ENCODE data around the gene ABCA2.

The ABCA2 gene

GRCh38 chr9:136973618-136974617 is 54.1 kb downstream of the ABCA2 start:
- Histone ChIP-seq H3K27me3 (ENCODE audit: control insufficient read depth, insufficient read depth, low read length) (peaks cover 9% of the 10 kb centered on the region; the same call in 1 of the 2 replicates), H3K4me1 (ENCODE audit: control insufficient read depth, insufficient read depth, low read length) (peaks cover 7% of the 10 kb centered on the region), H3K4me3 (ENCODE audit: low read depth, low read length) (no peak overlapping the region), H3K27ac (ENCODE audit: low read depth, low read length) (no peak overlapping the region), H3K36me3 (ENCODE audit: control insufficient read depth, insufficient read depth, low read length) (no peaks in the 10 kb centered on the region), H3K9me3 (ENCODE audit: control insufficient read depth, insufficient read depth, low read depth, low read length) (no peaks in the 10 kb centered on the region), H3K9ac (ENCODE audit: low read length) (no peak overlapping the region)

GRCh38 chr9:136972743-136973142 is 55.3 kb downstream of the ABCA2 start:
- no peak overlapping the region for H3K27ac ChIP-seq (ENCODE audit: low read depth, low read length)
- H3K4me3 ChIP-seq (ENCODE audit: low read depth, low read length) = no peak overlapping the region
- no peaks in the 10 kb centered on the region for H3K9me3 ChIP-seq (ENCODE audit: control insufficient read depth, insufficient read depth, low read depth, low read length)
- no peak overlapping the region for H3K9ac ChIP-seq (ENCODE audit: low read length)
- H3K27me3 ChIP-seq (ENCODE audit: control insufficient read depth, insufficient read depth, low read length) = peaks cover 9% of the 10 kb centered on the region; the same call in 1 of the 2 replicates
- H3K36me3 ChIP-seq (ENCODE audit: control insufficient read depth, insufficient read depth, low read length) = no peaks in the 10 kb centered on the region
- H3K4me1 ChIP-seq (ENCODE audit: control insufficient read depth, insufficient read depth, low read length) = peaks cover 7% of the 10 kb centered on the region; the same call in 1 of the 2 replicates

- Histone ChIP-seq H3K9me3 (ENCODE audit: control insufficient read depth, insufficient read depth, low read depth, low read length) (no peaks in the 10 kb centered on the region), H3K27me3 (ENCODE audit: control insufficient read depth, insufficient read depth, low read length) (peaks cover 6% of the 10 kb centered on the region; the same call in 1 of the 2 replicates), H3K9ac (ENCODE audit: low read length) (no peak overlapping the region), H3K36me3 (ENCODE audit: control insufficient read depth, insufficient read depth, low read length) (no peaks in the 10 kb centered on the region), H3K4me1 (ENCODE audit: control insufficient read depth, insufficient read depth, low read length) (peaks cover 4% of the 10 kb centered on the region; the same call in 1 of the 2 replicates), H3K4me3 (ENCODE audit: low read depth, low read length) (no peak overlapping the region), H3K27ac (ENCODE audit: low read depth, low read length) (no peak overlapping the region)
Observed at GRCh38 chr9:136972335-136972734, 55.7 kb downstream of the ABCA2 start.

GRCh38 chr9:136971746-136972145 is 56.3 kb downstream of the ABCA2 start:
- Histone ChIP-seq H3K9ac (ENCODE audit: low read length) (no peak overlapping the region), H3K4me1 (ENCODE audit: control insufficient read depth, insufficient read depth, low read length) (no peaks in the 10 kb centered on the region), H3K4me3 (ENCODE audit: low read depth, low read length) (no peak overlapping the region), H3K36me3 (ENCODE audit: control insufficient read depth, insufficient read depth, low read length) (no peaks in the 10 kb centered on the region), H3K27ac (ENCODE audit: low read depth, low read length) (no peak overlapping the region), H3K9me3 (ENCODE audit: control insufficient read depth, insufficient read depth, low read depth, low read length) (no peaks in the 10 kb centered on the region), H3K27me3 (ENCODE audit: control insufficient read depth, insufficient read depth, low read length) (0 out of 2 replicates have a peak, but pooled peaks cover under 1% of the 10 kb centered on the region)

DNA sequence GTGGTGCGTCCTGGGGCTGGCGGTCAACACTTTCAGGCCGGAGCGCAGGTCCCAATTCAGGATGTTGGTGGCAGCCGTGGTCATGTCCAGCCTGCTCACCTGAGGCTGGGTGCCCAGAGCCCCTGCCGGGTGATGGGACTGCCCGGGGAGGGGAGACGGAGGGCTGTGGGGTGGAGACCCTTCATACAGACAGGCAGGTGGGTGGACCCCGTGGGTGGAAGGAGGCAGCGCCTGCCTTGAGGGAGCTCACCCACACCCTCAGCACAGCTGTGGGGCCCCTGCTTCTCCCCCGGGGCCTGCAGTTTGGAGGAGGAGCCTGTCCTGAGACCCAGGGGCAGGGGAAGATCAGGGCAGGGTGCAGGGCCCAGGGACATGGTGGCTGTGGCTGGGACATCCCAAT is 57.7 kb downstream of the ABCA2 start:
- Histone ChIP-seq H3K4me1 (ENCODE audit: control insufficient read depth, insufficient read depth, low read length) (peaks cover 8% of the 10 kb centered on the region), H3K9me3 (ENCODE audit: control insufficient read depth, insufficient read depth, low read depth, low read length) (no peaks in the 10 kb centered on the region), H3K4me3 (ENCODE audit: low read depth, low read length) (no peak overlapping the region), H3K27me3 (ENCODE audit: control insufficient read depth, insufficient read depth, low read length) (no peaks in the 10 kb centered on the region), H3K27ac (ENCODE audit: low read depth, low read length) (no peak overlapping the region), H3K36me3 (ENCODE audit: control insufficient read depth, insufficient read depth, low read length) (no peaks in the 10 kb centered on the region), H3K9ac (ENCODE audit: low read length) (no peak overlapping the region)

- Histone ChIP-seq H3K27ac (ENCODE audit: low read depth, low read length) (no peak overlapping the region), H3K9me3 (ENCODE audit: control insufficient read depth, insufficient read depth, low read depth, low read length) (no peaks in the 10 kb centered on the region), H3K36me3 (ENCODE audit: control insufficient read depth, insufficient read depth, low read length) (no peaks in the 10 kb centered on the region), H3K9ac (ENCODE audit: low read length) (no peak overlapping the region), H3K4me3 (ENCODE audit: low read depth, low read length) (no peak overlapping the region), H3K4me1 (ENCODE audit: control insufficient read depth, insufficient read depth, low read length) (peaks cover 8% of the 10 kb centered on the region), H3K27me3 (ENCODE audit: control insufficient read depth, insufficient read depth, low read length) (no peaks in the 10 kb centered on the region)
Observed at GRCh38 chr9:136969774-136970173, 58.3 kb downstream of the ABCA2 start.

GRCh38 chr9:136969150-136969549 is 58.9 kb downstream of the ABCA2 start:
- Histone ChIP-seq H3K27me3 (ENCODE audit: control insufficient read depth, insufficient read depth, low read length) (no peaks in the 10 kb centered on the region), H3K9ac (ENCODE audit: low read length) (no peak overlapping the region), H3K27ac (ENCODE audit: low read depth, low read length) (no peak overlapping the region), H3K9me3 (ENCODE audit: control insufficient read depth, insufficient read depth, low read depth, low read length) (no peaks in the 10 kb centered on the region), H3K36me3 (ENCODE audit: control insufficient read depth, insufficient read depth, low read length) (no peaks in the 10 kb centered on the region), H3K4me1 (ENCODE audit: control insufficient read depth, insufficient read depth, low read length) (peaks cover 8% of the 10 kb centered on the region), H3K4me3 (ENCODE audit: low read depth, low read length) (no peak overlapping the region)

DNA sequence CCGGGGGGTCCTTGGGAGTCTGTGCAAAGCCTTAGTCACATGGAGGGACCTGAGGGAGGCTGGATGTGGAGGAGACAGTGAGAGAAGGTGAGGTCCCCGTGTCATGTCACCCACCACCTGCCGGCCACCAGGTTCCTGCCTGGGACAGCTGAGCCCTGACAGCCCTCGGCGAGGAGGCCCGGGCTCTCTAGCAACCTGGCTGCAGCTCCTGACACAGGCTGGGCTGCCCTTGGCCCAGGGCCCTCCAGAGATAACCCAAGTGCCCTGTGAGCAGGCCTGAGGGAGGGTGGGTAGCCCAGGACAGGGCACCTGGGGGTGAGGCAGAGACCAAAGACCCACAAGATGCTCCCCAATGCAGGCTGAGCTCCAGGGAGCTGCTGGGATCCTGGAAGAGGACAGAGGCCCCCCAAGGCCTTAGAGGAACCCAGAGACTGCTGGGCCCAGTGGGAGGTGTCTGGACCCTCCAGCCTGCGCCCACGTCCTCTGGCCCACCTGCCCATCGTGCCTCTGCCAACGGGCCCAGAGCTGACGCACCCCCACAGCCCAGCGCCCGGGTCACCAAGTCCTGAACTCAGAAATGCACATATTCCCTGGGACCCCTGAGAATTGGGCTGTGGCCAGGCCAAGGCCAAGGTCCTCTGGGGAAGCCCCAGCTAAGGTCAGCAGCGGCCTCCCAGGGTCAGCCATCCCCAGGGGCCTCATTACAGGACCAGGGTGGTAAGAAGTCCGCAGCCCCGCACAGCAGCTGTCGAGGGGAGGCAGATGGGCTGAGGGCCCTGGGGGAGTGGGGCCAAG is 59.5 kb downstream of the ABCA2 start:
- H3K4me1 ChIP-seq (ENCODE audit: control insufficient read depth, insufficient read depth, low read length) = peaks cover 8% of the 10 kb centered on the region

DNA sequence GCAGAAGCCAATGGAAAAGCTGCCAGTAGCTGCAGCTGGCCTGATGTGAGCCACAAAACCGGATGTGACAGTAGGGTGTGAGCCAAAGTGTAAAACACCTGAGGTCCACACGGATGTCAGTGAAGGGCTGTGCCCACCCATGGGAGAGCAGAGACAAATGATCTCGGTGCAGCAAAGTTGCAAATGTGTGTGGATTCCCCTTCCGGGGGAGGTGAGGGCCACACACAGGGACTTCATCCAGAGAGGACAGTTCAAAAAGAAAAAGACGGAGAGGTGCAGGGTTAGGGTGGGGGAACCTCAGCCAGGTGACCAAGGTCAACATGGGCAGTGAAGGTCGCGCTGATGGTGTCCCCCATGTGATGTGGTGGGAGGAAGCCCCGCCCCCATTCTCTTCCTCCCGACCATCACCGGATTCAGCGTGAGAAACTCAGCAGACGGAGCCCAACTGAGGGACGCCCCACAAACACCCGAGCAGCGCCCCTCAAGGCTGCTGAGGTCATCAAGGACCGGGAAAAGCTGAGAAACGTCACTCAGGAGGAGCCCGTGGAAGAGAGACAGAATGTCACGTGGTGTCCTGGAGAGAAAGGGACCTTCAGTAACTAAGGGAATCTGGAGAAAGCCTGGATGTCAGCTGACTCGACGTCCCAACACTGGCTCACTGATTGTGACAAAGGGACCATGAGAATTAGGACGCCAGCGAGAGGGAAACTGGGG is 62.1 kb downstream of the ABCA2 start:
- Histone ChIP-seq H3K9ac (ENCODE audit: low read length) (peak overlapping the region; percentile 29), H3K27me3 (ENCODE audit: control insufficient read depth, insufficient read depth, low read length) (no peaks in the 10 kb centered on the region), H3K9me3 (ENCODE audit: control insufficient read depth, insufficient read depth, low read depth, low read length) (no peaks in the 10 kb centered on the region), H3K4me3 (ENCODE audit: low read depth, low read length) (no peak overlapping the region), H3K27ac (ENCODE audit: low read depth, low read length) (no peak overlapping the region), H3K4me1 (ENCODE audit: control insufficient read depth, insufficient read depth, low read length) (peaks cover 8% of the 10 kb centered on the region), H3K36me3 (ENCODE audit: control insufficient read depth, insufficient read depth, low read length) (no peaks in the 10 kb centered on the region)

More for the DNA sequence above, 59.5 kb downstream of the ABCA2 start:
- no peak overlapping the region for H3K9ac ChIP-seq (ENCODE audit: low read length)
- H3K9me3 ChIP-seq (ENCODE audit: control insufficient read depth, insufficient read depth, low read depth, low read length) = no peaks in the 10 kb centered on the region
- H3K27ac ChIP-seq (ENCODE audit: low read depth, low read length) = no peak overlapping the region
- H3K4me3 ChIP-seq (ENCODE audit: low read depth, low read length) = no peak overlapping the region
- H3K36me3 ChIP-seq (ENCODE audit: control insufficient read depth, insufficient read depth, low read length) = no peaks in the 10 kb centered on the region
- H3K27me3 ChIP-seq (ENCODE audit: control insufficient read depth, insufficient read depth, low read length) = no peaks in the 10 kb centered on the region

GRCh38 chr9:136964833-136965422 is 63.1 kb downstream of the ABCA2 start:
- Histone ChIP-seq H3K9me3 (ENCODE audit: control insufficient read depth, insufficient read depth, low read depth, low read length) (no peaks in the 10 kb centered on the region), H3K4me1 (ENCODE audit: control insufficient read depth, insufficient read depth, low read length) (peaks cover 8% of the 10 kb centered on the region), H3K27me3 (ENCODE audit: control insufficient read depth, insufficient read depth, low read length) (no peaks in the 10 kb centered on the region), H3K27ac (ENCODE audit: low read depth, low read length) (no peak overlapping the region), H3K9ac (ENCODE audit: low read length) (no peak overlapping the region), H3K36me3 (ENCODE audit: control insufficient read depth, insufficient read depth, low read length) (no peaks in the 10 kb centered on the region), H3K4me3 (ENCODE audit: low read depth, low read length) (no peak overlapping the region)

Data from HUES6 (cell line).